GM10266 (cell line): ENCODE results near the gene LACC1.

Experiments
- DNase-seq: peaks from one replicate; pipeline ENCODE4 v3.0.0; 2012; ENCODE audit errors: extremely low spot score
- TF ChIP-seq, protein P1 (sequence below): IDR thresholded peaks from 2 replicates; pipeline ENCODE4 v1.5.1; 2012; ENCODE audit warnings: mild to moderate bottlenecking, low read depth; ENCODE audit not compliant: control insufficient read depth, insufficient read depth; ENCODE audit errors: missing control alignments

The LACC1 gene

DNA sequence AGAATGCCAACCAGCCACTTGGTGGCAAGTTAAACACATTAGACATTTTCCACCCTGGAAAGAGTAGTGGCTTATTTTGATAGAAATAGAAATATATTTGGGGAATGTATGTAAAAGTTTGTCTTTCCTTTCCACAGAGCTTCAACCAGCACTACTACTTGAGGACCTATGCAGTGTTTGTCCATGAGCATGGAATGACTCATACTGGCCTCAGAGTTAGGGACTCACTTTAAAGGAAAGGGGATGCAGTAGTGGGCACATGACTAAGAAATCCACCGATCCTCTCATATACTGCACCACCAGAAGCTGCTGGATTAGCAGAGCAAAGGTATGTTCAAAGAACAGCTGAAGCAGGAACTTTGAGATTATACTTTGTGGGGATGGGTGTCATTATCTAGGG lies 62.6 kb downstream of the LACC1 start:
- TF ChIP-seq, protein P1, sequence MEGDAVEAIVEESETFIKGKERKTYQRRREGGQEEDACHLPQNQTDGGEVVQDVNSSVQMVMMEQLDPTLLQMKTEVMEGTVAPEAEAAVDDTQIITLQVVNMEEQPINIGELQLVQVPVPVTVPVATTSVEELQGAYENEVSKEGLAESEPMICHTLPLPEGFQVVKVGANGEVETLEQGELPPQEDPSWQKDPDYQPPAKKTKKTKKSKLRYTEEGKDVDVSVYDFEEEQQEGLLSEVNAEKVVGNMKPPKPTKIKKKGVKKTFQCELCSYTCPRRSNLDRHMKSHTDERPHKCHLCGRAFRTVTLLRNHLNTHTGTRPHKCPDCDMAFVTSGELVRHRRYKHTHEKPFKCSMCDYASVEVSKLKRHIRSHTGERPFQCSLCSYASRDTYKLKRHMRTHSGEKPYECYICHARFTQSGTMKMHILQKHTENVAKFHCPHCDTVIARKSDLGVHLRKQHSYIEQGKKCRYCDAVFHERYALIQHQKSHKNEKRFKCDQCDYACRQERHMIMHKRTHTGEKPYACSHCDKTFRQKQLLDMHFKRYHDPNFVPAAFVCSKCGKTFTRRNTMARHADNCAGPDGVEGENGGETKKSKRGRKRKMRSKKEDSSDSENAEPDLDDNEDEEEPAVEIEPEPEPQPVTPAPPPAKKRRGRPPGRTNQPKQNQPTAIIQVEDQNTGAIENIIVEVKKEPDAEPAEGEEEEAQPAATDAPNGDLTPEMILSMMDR, result no peak
- no peak for DNase-seq
